Spleen (tissue), 11 donors: ENCODE measurements around the gene FBLN1. TPM values are rescaled to one million over a fixed set of nuclear protein-coding genes. Genes with fewer than 3 reads are reported as not detected.

Experiments
- DNase-seq: peaks from one replicate; pipeline ENCODE4 v3.0.0-alpha.2; 2020
- H3K27ac ChIP-seq, 8 donors: fragments of 200-600 bp; sonication (generic) in 7 of 8; 1 replicate in 4 of 8; 2 replicates in 4 of 8; pipeline versions ENCODE4 v1.5.0 to v1.8.0; 2016 to 2021; ENCODE audit warnings: inconsistent platforms in 4 of 8, mild to moderate bottlenecking in 4 of 8, moderate library complexity in 1 of 8
- H3K27me3 ChIP-seq, 7 donors: fragments of 200-600 bp; sonication (generic) in 6 of 7; replicated peaks in 1 of 7; 1 replicate in 4 of 7; 2 replicates in 3 of 7; pipeline versions ENCODE4 v1.5.0 to v1.8.0; 2016 to 2021; ENCODE audit warnings: inconsistent platforms in 3 of 7, mild to moderate bottlenecking in 1 of 7
- H3K36me3 ChIP-seq, 6 donors: fragments of 200-600 bp; sonication (generic) in 5 of 6; 1 replicate in 4 of 6; 2 replicates in 2 of 6; pipeline versions ENCODE4 v1.5.0 to v1.8.0; 2016 to 2021; ENCODE audit warnings: inconsistent platforms in 2 of 6
- H3K4me1 ChIP-seq, 6 donors: fragments of 200-600 bp; sonication (generic) in 5 of 6; 1 replicate in 3 of 6; 2 replicates in 3 of 6; pipeline versions ENCODE4 v1.5.0 to v1.8.0; 2016 to 2021; ENCODE audit warnings: inconsistent platforms in 3 of 6
- H3K4me3 ChIP-seq, 8 donors: fragments of 200-600 bp; sonication (generic) in 7 of 8; 1 replicate in 4 of 8; 2 replicates in 4 of 8; pipeline versions ENCODE4 v1.5.0 to v1.8.0; 2016 to 2021; ENCODE audit warnings: inconsistent platforms in 4 of 8, mild to moderate bottlenecking in 4 of 8, moderate library complexity in 2 of 8
- H3K9me3 ChIP-seq, 8 donors: fragments of 200-600 bp; sonication (generic) in 7 of 8; 1 replicate in 4 of 8; 2 replicates in 4 of 8; pipeline versions ENCODE4 v1.5.0 to v1.8.0; 2016 to 2021; ENCODE audit warnings: inconsistent platforms in 4 of 8
- CTCF ChIP-seq, 11 experiments: fragments of 200-600 bp in 7 of 11; fragments of 450-650 bp in 4 of 11; sonication (generic) in 4 of 11; IDR thresholded peaks in 8 of 11; conservative IDR thresholded peaks in 3 of 11; 1 replicate in 7 of 11; 2 replicates in 4 of 11; pipeline versions ENCODE4 v1.4.0 to v1.8.0; 2016 to 2021; ENCODE audit warnings: antibody characterized with exemption in 11 of 11, inconsistent platforms in 4 of 11, mild to moderate bottlenecking in 1 of 11
- POLR2A ChIP-seq, 3 donors: fragments of 450-650 bp; IDR thresholded peaks; one replicate each; pipeline ENCODE4 v1.5.1; 2017; ENCODE audit warnings: antibody characterized with exemption in 3 of 3, mild to moderate bottlenecking in 1 of 3
- POLR2AphosphoS5 ChIP-seq, 3 donors: sonication (generic); formaldehyde crosslinking; IDR thresholded peaks; one replicate each; pipeline ENCODE4 v1.5.1; 2017; ENCODE audit warnings: antibody characterized with exemption in 3 of 3
- whole genome bisulfite sequencing, 5 donors: extraction: QIAGEN DNeasy Blood & Tissue Kit in 3 of 5; methylation state at CpG; one replicate each; pipeline versions ENCODE4 v1.1.5 to v1.1.7; 2013 to 2018; 5-methylcytosine and 5-hydroxymethylcytosine counted together
- intact Hi-C: fragments of 100-400 bp; cut with DNase I; formaldehyde crosslinking; loops from one replicate; pipeline ENCODE4 v1.15.0; 2023; ENCODE audit warnings: low total_unique reads
- polyA plus RNA-seq, 3 donors: library from polyadenylated mRNA; stranded (reverse); fragments of 200-250 nt; gene quantifications; one replicate each; pipeline ENCODE4 v1.2.1, GENCODE V29; 2013
- total RNA-seq, 7 donors: library from RNA; depleted of rRNA in 3 of 7; stranded (reverse); fragments of >200 nt in 3 of 7; fragmentation: NEBNext Ultra II Directional in 4 of 7; extraction: Animal tissue kit (Norgen Biotek cat#: 25700) in 4 of 7; gene quantifications; one replicate each; pipeline versions ENCODE4 v1.1.0 to v1.2.1, GENCODE V29; 2016 to 2021
- donor health status: healthy with polysubstance abuse.
- donor health status: DM: no; HTN: no; CAD: no; lungs with moderate emphysema.
- donor health status: DM: no; HTN: no; CAD: no.
- donor health status: Bipolar disorder and iron deficiency.
- donor health status: healthy.
- donor health status: DM: no; HTN: no; CAD: no.
- donor health status: DM: yes; HTN: yes; CAD: no.

The FBLN1 gene
- total and polyA plus RNA-seq, 10 donors: 1.9 to 20.3 (median 11.0) TPM

- Histone ChIP-seq H3K4me1 (no peaks in the 10 kb centered on the region), H3K9me3 (no peaks in the 10 kb centered on the region), H3K27me3 (peaks cover 0 to 52% (median 0%) of the 10 kb centered on the region in 7 donors), H3K36me3 (no peaks in the 10 kb centered on the region), H3K4me3 (no peak overlapping the region), H3K27ac (peak overlapping the region in 6 of 8 donors; percentile 7 to 62 (median 42))
- DNase-seq: no peak
- intact Hi-C loops: no loop called here
- TF ChIP-seq CTCF (IDR thresholded peaks at IDR 0.05 in 8 of 11, conservative IDR thresholded peaks at IDR 0.05 in 3 of 11) (no peak), POLR2AphosphoS5 (IDR thresholded peaks at IDR 0.05) (no peak), POLR2A (IDR thresholded peaks at IDR 0.05) (no peak)
- 77 to 90% (median 87%) methylated on average over 8 of the region's 8 CpGs for WGBS, 5 donors
These were observed 9.7 kb downstream of the FBLN1 start for GRCh38 chr22:45512363-45512762.

DNA sequence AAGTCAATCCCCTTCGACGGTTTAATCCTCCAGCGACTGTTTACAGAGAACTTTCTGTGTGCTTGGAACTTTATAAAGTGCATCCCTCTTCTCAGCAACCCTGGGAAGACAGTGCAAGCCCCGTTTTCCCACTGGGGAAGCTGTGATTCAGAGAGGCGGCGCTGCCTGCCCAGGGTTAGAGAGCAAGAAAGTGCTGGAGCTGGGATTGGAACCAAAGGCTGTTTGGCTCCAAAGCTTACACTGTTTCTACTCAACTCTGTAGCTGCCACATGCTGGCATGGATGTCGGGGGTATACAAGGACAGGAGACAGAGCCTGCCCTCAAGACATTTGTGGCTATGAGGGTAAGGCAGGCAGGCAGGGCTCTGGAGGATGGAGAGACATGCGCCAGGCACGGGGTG lies 13.0 kb downstream of the FBLN1 start:
- no peak for TF ChIP-seq POLR2A (IDR thresholded peaks at IDR 0.05)
- TF ChIP-seq POLR2AphosphoS5 (IDR thresholded peaks at IDR 0.05): no peak
- TF ChIP-seq CTCF (IDR thresholded peaks at IDR 0.05 in 8 of 11, conservative IDR thresholded peaks at IDR 0.05 in 3 of 11): no peak
- peaks cover 0 to 48% (median 0%) of the 10 kb centered on the region in 7 donors for H3K27me3 ChIP-seq
- no peaks in the 10 kb centered on the region for H3K9me3 ChIP-seq
- no peaks in the 10 kb centered on the region for H3K36me3 ChIP-seq
- WGBS, 5 donors: 77 to 89% (median 81%) methylated on average over 8 to 9 of the region's 9 CpGs
- DNase-seq: no peak
- H3K4me1 ChIP-seq: no peaks in the 10 kb centered on the region
- intact Hi-C loops: no loop called here
- no peak overlapping the region for H3K27ac ChIP-seq
- H3K4me3 ChIP-seq: no peak overlapping the region

GRCh38 chr22:45516163-45516562 lies 13.5 kb downstream of the FBLN1 start:
- H3K27ac ChIP-seq: no peak overlapping the region
- no peaks in the 10 kb centered on the region for H3K9me3 ChIP-seq
- peaks cover 0 to 48% (median 0%) of the 10 kb centered on the region in 7 donors for H3K27me3 ChIP-seq
- intact Hi-C loops: no loop called here
- TF ChIP-seq POLR2A (IDR thresholded peaks at IDR 0.05) (no peak), POLR2AphosphoS5 (IDR thresholded peaks at IDR 0.05) (no peak), CTCF (IDR thresholded peaks at IDR 0.05 in 8 of 11, conservative IDR thresholded peaks at IDR 0.05 in 3 of 11) (no peak)
- DNase-seq: no peak
- H3K4me3 ChIP-seq: no peak overlapping the region
- 72 to 76% (median 74%) methylated on average over 7 of the region's 7 CpGs for WGBS, 5 donors
- H3K36me3 ChIP-seq: no peaks in the 10 kb centered on the region
- no peaks in the 10 kb centered on the region for H3K4me1 ChIP-seq

DNA sequence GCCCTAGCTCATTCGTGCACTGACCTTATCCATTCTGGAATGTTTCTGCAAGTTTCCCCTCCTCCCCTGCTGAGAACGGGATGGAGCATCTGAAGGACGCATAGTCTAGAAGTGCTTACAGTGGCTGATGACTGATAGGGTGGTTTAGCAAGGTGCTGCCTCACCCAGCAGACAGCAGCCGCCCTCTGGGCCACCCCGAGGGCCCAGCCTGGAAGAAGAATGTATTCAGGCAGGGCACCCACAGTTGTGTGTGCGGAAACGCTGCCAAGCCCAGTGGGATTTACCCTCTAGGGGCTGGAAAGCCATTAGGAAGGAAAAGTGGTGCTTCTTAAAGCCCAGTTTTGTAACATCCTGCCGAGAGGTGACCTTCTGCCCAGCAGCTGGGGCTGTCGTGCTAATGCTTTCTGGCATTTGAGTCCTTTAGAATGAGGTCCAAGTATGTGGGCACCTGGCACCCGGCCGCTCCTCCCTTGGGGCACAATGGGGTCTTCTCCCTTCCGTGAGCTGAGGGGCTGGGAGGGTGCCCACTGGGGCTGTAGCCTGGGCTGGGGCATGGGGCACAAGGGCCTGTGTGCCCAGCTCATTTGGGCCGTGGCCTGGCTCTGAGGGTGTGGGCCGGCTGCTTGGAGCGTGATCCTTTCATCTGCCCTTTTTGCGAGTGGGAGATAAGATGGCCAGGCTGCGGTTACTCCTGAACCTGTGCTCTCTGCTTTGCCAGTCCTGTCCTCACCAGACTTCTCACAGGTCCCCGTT lies 14.4 kb downstream of the FBLN1 start:
- no peak for DNase-seq
- H3K4me1 ChIP-seq: no peaks in the 10 kb centered on the region
- no peaks in the 10 kb centered on the region for H3K36me3 ChIP-seq
- peaks cover 0 to 48% (median 0%) of the 10 kb centered on the region in 7 donors for H3K27me3 ChIP-seq
- no peak overlapping the region for H3K27ac ChIP-seq
- no peak for TF ChIP-seq POLR2AphosphoS5 (IDR thresholded peaks at IDR 0.05)
- TF ChIP-seq POLR2A (IDR thresholded peaks at IDR 0.05): no peak
- no peak for TF ChIP-seq CTCF (IDR thresholded peaks at IDR 0.05 in 8 of 11, conservative IDR thresholded peaks at IDR 0.05 in 3 of 11)
- 68 to 88% (median 78%) methylated on average over 18 of the region's 18 CpGs for WGBS, 5 donors
- intact Hi-C loops: no loop called here
- no peaks in the 10 kb centered on the region for H3K9me3 ChIP-seq
- no peak overlapping the region for H3K4me3 ChIP-seq
